Measurements from ENCODE around the gene MAML2. TPM values are rescaled to one million over a fixed set of nuclear protein-coding genes. Genes with fewer than 3 reads are reported as not detected.

Gene MAML2
- total and polyA plus RNA-seq, 2 of the 13 experiments (the other 11 are each of a cell fraction or from before 2014, with no cell fraction given): 2.3 to 25.9 TPM

GRCh38 chr11:96012086-96012824 is 330.7 kb downstream of the MAML2 start (continued):
- TF ChIP-seq MAZ (IDR thresholded peaks at IDR 0.05; ENCODE audit: borderline replicate concordance, low read depth, low read length) (no peak), MAZ (CRISPR knock-in tag; IDR thresholded peaks at IDR 0.05; ENCODE audit: low read depth) (0 out of 2 replicates have a peak, but pooled peaks have one; percentile 23), SPEN (CRISPR knock-in tag; IDR thresholded peaks at IDR 0.05; ENCODE audit: low read depth) (peak; percentile 53; the same call in 1 of the 2 replicates), TBX3 (IDR thresholded peaks at IDR 0.05; ENCODE audit: borderline replicate concordance) (peak; percentile 83), ZNF605 (CRISPR knock-in tag; IDR thresholded peaks at IDR 0.05) (peak; percentile 70), ZNF552 (CRISPR knock-in tag; IDR thresholded peaks at IDR 0.05; ENCODE audit: borderline replicate concordance) (no peak), TOE1 (CRISPR knock-in tag; IDR thresholded peaks at IDR 0.05) (0 out of 2 replicates have a peak, but pooled peaks have one; percentile 26), MZF1 (CRISPR knock-in tag; IDR thresholded peaks at IDR 0.05; ENCODE audit: borderline replicate concordance) (no peak), ZNF549 (CRISPR knock-in tag; IDR thresholded peaks at IDR 0.05) (no peak), SNAI1 (CRISPR knock-in tag; IDR thresholded peaks at IDR 0.05; ENCODE audit: borderline replicate concordance) (no peak), ZNF878 (CRISPR knock-in tag; IDR thresholded peaks at IDR 0.05) (peak; percentile 73; the same call in 1 of the 2 replicates), ZGPAT (CRISPR knock-in tag; IDR thresholded peaks at IDR 0.05) (peak; percentile 87; the same call in 1 of the 2 replicates), HMG20A (CRISPR knock-in tag; IDR thresholded peaks at IDR 0.05; ENCODE audit: borderline replicate concordance) (peak; percentile 86; the same call in 1 of the 2 replicates), RFX5 (IDR thresholded peaks at IDR 0.05; ENCODE audit: low read depth, low read length) (peak; percentile 65; the same call in 1 of the 2 replicates), ZNF562 (CRISPR knock-in tag; IDR thresholded peaks at IDR 0.05; ENCODE audit: borderline replicate concordance) (no peak), ZNF576 (CRISPR knock-in tag; IDR thresholded peaks at IDR 0.05) (no peak), ZNF101 (CRISPR knock-in tag; IDR thresholded peaks at IDR 0.05; ENCODE audit: borderline replicate concordance, low read depth) (no peak), POGZ (CRISPR knock-in tag; IDR thresholded peaks at IDR 0.05) (peak; percentile 95), JUN (CRISPR knock-in tag; IDR thresholded peaks at IDR 0.05) (no peak), SALL2 (CRISPR knock-in tag; IDR thresholded peaks at IDR 0.05) (0 out of 2 replicates have a peak, but pooled peaks have one; percentile 38)
- TF ChIP-seq, protein P1, sequence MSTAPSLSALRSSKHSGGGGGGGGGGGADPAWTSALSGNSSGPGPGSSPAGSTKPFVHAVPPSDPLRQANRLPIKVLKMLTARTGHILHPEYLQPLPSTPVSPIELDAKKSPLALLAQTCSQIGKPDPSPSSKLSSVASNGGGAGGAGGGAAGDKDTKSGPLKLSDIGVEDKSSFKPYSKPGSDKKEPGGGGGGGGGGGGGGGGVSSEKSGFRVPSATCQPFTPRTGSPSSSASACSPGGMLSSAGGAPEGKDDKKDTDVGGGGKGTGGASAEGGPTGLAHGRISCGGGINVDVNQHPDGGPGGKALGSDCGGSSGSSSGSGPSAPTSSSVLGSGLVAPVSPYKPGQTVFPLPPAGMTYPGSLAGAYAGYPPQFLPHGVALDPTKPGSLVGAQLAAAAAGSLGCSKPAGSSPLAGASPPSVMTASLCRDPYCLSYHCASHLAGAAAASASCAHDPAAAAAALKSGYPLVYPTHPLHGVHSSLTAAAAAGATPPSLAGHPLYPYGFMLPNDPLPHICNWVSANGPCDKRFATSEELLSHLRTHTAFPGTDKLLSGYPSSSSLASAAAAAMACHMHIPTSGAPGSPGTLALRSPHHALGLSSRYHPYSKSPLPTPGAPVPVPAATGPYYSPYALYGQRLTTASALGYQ (CRISPR knock-in tag; IDR thresholded peaks at IDR 0.05): peak; percentile 75; the same call in 1 of the 2 replicates
- TF ChIP-seq, protein P2, sequence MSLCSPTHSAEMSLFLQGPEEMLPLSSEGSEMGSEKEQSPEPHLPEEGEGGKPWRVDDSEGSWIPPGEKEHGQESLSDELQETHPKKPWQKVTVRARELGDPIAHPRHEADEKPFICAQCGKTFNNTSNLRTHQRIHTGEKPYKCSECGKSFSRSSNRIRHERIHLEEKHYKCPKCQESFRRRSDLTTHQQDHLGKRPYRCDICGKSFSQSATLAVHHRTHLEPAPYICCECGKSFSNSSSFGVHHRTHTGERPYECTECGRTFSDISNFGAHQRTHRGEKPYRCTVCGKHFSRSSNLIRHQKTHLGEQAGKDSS (CRISPR knock-in tag; IDR thresholded peaks at IDR 0.05; ENCODE audit: borderline replicate concordance, low read depth): peak; percentile 90; the same call in 1 of the 2 replicates
